Myocyte (in vitro differentiated cells): Measurements from ENCODE around the gene CAMK1D. TPM values are rescaled to one million over a fixed set of nuclear protein-coding genes. Genes with fewer than 3 reads are reported as not detected.
A peak's percentile ranks its signal among the peaks of the same experiment; 100 is the strongest.
"Not testable (repeated sequence)": the region's sequence is repeated elsewhere in the genome, so short reads cannot be mapped to it uniquely, and the experiment has no call there.

Experiments used
- DNase-seq: peaks from one replicate; pipeline ENCODE4 v3.0.0-alpha.2; 2012; ENCODE audit warnings: low read depth
- total RNA-seq: library from RNA; depleted of rRNA; stranded (reverse); fragments of >200 nt; gene quantifications from 2 replicates; pipeline ENCODE4 v1.2.3, GENCODE V29; 2014

The CAMK1D gene
- total RNA-seq, 1 donor from 2014 or later = 0.96 TPM

GRCh38 chr10:12742771-12743170 is 393.4 kb downstream of the CAMK1D start:
- DNase-seq = no peak

GRCh38 chr10:12743466-12743865 is 394.1 kb downstream of the CAMK1D start:
- DNase-seq = not testable (repeated sequence)

GRCh38 chr10:12743941-12744340 is 394.6 kb downstream of the CAMK1D start:
- no peak for DNase-seq

- DNase-seq = no peak
These were observed 398.8 kb downstream of the CAMK1D start for GRCh38 chr10:12748186-12748585.

- DNase-seq = no peak
These were observed 400.6 kb downstream of the CAMK1D start for GRCh38 chr10:12749760-12750478.

- no peak for DNase-seq
These were observed 401.3 kb downstream of the CAMK1D start for GRCh38 chr10:12750526-12751201.

- no peak for DNase-seq
These were observed 405.7 kb downstream of the CAMK1D start for GRCh38 chr10:12755075-12755474.

- no peak for DNase-seq
These were observed 408.0 kb downstream of the CAMK1D start for GRCh38 chr10:12757351-12757750.

GRCh38 chr10:12758271-12758670 is 408.9 kb downstream of the CAMK1D start:
- no peak for DNase-seq

GRCh38 chr10:12766223-12766622 is 416.9 kb downstream of the CAMK1D start:
- no peak for DNase-seq

- no peak for DNase-seq
These were observed 419.1 kb downstream of the CAMK1D start for GRCh38 chr10:12768156-12769100.

GRCh38 chr10:12769323-12770044 is 420.1 kb downstream of the CAMK1D start:
- no peak for DNase-seq

GRCh38 chr10:12771981-12772760 is 422.8 kb downstream of the CAMK1D start:
- DNase-seq = no peak

- no peak for DNase-seq
These were observed 423.6 kb downstream of the CAMK1D start for GRCh38 chr10:12772797-12773587.

GRCh38 chr10:12774204-12774894 is 425.0 kb downstream of the CAMK1D start:
- no peak for DNase-seq

GRCh38 chr10:12777840-12778585 is 428.7 kb downstream of the CAMK1D start:
- DNase-seq = peak; percentile 61

GRCh38 chr10:12780634-12781601 is 431.6 kb downstream of the CAMK1D start:
- DNase-seq = no peak
